AG08396 (cell line): Measurements from ENCODE around the gene PAPPA2.

ENCODE experiments used
- DNase-seq: peaks from one replicate; pipeline ENCODE4 v3.0.0; 2012; ENCODE audit warnings: low spot score, mixed read lengths

PAPPA2 gene

DNA sequence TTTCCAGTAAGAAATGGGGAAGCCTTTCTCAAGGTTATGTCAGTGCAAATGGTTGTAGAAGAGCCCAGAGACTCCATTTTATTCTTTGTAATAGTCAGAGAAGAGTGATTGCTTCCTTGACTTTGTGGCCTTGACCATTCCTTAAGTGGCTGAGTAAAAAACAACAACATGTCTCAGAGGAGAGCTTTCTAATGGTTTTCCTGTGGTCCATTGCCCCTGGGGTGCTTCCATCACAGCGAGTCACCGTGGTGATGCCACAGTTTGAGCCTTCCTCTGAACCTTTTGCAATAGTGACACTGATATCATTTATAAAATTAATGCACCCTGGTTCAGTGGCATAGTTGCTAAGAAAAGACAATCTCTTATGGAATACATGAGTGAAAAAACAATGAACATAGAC, 38.6 kb downstream of the PAPPA2 start:
- no peak for DNase-seq

DNA sequence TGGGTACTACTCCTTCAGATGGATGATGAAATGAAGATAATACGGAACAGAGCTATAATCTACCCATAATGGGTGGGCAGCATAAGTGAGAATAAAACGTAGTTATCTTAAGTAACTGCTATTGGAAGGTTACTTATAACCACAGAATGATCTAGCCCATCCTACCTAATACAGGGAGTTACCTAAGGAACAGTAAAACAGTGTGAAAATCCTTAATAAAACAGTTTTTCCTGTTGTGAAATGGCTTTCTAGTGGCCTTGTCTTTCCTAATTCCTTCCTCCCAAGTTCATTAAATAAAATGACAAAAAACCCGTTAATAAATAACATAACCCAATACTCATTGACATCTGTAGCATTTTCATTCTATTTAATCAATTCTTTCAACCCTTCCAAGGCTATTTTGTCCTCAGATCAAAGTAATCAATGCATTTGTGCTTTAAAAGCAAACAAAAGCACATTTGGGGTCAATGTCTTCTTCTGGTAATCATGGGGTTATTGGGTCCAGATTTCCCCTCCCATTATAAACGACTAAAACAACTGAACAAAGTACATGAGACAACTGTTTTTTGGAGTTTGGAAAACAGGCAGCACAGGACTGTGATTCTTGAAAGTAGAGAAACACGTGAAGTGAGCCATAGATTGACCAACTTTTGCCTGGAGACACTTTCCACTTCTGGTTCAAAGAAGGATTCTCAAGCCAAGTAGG, 42.0 kb downstream of the PAPPA2 start:
- no peak for DNase-seq

DNA sequence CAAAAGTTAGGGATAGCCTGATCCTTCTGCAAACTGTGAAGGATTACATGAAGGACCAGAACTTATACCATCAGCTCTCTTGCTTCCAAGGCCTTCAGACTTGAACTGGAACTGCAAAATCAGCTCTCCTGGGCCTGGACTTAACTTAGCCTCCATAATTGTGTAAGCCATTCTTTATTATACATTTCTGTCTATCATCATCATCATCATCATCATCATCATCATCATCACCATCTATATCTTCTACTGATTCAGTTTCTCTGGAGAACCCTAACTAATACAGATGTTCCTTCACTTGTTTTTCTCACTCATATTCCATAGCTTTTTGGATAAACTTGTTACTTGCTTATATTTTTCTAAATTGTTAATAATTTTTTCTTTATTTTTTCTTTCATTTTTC, 50.0 kb downstream of the PAPPA2 start:
- DNase-seq = no peak

DNA sequence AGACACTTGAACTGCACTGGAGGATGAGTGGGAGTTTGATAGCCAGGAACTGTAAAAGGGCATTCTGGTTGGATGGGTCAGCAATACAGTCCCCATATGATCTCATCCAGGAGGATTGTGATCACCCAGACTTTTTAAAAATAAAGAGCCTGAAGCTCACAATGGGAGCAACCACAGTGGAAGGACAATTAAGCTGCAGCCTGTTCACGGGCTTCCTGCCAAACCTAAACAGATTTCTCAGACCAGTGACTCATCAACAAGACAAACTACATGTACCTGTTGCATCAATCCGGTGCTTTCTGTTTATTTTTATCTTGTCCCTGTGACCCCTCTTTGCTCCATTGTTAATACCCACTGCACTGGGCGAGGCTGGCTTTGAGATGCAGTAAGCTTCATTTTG, 52.3 kb downstream of the PAPPA2 start:
- no peak for DNase-seq

DNA sequence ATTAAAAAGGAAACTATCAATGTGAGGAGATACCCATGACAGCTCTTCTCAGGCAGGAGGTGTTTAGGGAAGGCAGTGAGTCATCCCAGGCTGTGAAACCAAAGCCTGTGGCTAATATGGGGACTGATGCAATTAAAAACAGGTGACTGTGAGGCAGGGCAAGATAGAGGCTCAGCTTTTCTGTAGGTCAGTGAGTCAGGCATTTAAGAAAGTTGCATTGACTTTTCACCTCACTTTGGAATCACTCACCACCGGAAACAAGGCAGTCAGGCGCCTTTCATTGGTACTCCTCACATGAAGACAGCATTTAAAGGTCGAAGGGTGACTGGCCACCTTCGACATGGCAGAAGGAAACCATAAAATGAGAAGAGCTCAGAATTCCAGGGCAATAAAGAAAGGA, 54.5 kb downstream of the PAPPA2 start:
- no peak for DNase-seq

DNA sequence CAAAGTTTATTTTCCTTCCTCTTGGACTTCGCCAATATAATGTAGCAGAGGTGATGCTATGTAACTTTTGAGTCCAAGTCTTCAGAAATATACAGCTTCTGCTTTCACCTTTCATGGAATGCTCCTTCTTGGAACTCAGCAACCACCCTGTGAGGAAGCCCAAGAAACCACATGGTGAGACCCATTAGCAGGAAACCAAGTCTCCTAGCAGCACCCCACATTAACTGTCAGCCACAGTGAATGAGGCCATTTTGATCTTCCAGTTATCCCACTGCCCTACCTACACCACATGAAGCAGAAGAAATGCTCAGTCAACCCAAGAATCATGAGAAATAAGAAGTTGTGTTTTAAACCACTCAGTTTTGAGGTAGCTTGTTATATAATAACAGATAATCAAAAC, 58.2 kb downstream of the PAPPA2 start:
- no peak for DNase-seq

DNA sequence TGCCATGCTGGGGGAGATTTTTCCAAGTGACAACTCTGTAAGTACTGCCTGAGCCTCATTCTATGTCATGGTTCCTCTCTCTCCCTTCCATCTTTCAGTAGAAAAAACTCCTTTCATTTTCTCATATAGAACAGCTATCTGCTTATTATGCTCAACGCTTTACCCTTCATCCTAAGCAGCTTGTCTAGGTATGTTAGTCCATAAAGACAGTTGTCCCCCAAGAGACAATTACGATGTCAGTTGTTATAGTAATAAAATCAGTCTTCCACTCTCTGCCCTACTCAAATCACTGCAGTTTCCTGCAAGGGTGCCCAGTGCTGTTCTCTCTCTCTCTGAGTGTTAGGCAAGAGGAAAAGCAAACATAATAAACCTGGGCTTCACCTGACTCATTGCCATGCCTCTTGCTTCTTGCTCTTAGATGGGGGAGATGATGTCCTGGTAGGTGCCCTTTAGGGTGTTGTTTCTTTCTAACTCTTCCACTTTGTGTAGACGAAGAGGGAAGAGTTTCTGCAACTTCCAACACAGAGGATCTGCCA, 59.4 kb downstream of the PAPPA2 start:
- no peak for DNase-seq

DNA sequence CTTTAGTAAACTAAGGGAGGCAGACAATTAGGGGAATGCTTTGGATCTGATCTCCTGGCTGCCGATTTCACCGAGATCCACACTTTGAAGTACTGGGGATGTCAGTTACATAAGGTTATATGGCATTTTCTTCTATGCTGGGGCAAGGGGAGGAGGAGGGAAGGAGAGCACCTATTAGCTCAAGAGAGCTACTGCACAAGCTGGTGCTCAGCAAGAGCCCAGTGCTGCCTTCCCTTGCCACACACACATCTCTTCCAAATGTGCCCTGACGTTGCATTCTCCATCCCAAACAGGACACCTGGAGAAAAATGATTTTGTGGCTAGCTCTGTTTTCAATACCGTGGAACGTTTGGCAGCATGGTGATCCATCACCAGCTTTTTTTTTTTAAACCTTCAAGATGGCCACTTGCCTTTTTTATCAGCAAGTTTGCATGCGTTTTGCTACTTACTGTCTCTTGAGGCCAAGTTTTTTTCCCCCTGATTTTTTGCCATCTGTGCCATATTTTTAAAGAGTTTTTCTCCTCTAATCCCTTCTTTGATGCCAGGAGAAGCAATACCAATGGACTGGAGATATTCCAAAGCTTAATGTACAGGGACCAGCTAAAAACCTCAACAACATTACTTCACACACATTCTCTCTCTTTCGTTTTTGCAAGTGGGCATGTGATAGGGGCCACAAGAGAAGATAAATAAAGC, 66.6 kb downstream of the PAPPA2 start:
- DNase-seq = no peak

DNA sequence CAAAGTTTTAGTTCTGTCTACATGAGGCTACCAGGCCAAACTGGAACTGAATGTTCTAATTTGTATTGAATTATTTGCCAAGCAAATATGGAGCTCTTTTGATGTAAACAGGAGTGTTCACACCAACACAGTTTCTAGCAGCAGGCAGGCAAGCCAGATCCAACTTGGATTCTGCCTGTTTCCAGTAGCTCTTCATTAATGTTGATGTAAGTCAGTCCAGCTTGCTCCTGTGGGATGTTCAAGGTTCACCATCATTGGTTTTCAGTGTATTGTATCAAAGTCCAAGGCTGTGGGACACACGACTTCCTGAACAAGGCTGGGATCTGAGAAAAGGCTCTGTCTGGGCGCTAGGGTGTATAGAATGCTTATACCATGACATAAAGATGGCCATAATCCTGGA, 68.1 kb downstream of the PAPPA2 start:
- no peak for DNase-seq

DNA sequence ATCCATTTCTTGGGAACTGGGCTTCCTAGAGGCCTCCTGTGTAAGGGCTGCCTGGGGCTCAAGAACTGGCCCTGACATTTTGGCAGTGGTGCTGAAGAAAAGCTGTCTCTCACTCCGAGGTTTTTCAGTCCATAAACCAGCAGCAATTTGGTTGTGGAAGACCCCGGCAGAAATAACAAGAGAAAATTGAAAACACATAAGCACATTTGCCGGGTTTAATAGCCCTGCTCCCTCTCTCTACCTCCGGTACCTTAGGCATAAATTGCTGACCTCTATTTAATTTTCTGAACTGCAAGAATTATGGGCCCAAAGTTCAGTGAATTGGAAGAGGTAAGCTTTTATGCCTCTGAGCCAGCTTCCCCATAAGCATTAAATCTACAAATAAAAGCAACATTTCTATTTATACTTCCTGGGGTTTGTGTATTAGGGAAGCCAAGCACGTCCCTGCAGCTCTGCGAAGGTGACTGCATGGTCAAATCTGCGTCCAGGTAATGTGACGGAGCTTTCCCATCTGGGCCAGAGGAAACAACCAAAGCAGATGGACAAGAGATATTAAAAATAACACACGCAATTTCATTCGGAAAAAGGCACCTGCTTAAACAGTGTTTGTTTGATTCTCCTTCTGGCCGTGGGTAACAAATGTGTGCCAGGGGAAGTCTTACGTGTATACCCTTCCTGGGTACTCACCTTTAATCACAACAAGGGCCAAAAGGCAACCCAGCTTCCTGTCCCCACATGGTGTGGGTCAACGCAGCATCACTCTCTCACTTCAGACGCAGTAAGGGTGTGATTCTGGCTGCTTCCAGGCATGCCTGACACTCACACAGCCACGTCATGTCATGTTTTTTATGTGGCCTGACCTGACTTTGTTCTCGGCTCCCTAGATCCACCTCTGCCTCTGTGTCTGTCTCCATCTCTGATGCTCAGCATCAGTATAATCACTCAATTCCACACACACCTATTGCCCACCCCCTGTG, 69.2 kb downstream of the PAPPA2 start:
- DNase-seq = no peak

DNA sequence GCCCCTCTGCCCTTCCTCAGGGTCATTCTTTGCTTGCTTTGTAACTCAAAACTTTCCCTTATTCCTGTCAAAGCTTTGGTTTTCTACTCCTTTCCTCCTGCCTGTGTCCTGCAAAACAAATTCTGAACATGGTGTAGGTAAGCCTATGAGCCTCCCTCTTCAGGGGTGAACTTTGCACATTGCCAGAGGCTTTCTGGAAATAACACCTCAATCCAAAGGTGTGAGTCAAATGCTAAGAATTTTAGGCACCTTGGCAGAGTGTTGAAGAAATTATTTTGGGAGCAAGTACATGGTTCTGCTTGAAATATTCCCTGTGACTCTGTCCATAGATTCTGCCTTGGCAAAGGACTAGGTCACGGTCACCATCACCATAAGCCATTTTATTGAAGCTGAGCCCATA, 70.0 kb downstream of the PAPPA2 start:
- no peak for DNase-seq

DNA sequence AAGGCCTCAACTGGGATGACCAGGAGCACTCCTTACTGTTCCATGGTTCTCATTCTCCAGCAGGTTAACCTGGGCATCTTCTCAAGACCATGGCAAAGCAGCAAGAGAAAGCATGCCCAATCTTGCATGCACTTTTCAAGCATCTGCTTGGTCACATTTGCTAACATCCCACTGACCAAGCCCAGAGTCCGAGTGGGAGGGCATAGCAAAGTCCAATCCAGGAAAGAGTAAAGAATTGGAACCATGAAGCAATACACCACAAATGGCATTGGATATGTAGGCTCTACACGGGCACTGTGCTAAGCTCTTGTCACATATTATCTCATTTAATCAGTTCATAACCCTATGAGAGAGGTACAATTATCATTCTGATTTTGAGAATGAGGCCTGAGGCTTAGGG, 73.6 kb downstream of the PAPPA2 start:
- DNase-seq = no peak

DNA sequence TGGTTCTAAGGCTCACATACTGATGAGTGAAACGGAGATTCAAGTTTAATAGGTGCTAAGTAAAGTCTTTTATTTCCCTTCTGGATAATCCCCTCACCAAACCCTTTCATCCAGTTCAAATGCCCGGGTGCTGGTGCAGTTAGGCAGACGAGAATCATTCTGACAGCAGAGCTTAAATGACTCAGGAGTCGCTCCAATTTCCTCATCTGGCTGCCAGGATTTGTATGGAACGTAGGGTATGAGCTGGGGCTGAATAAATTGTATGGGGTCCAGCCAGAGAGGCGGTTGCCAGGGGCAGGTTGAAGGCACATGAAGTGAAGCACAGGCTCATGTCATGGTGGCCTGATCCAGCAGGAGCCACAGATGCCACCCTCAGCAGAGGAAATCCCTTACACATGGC, 76.0 kb downstream of the PAPPA2 start:
- no peak for DNase-seq

DNA sequence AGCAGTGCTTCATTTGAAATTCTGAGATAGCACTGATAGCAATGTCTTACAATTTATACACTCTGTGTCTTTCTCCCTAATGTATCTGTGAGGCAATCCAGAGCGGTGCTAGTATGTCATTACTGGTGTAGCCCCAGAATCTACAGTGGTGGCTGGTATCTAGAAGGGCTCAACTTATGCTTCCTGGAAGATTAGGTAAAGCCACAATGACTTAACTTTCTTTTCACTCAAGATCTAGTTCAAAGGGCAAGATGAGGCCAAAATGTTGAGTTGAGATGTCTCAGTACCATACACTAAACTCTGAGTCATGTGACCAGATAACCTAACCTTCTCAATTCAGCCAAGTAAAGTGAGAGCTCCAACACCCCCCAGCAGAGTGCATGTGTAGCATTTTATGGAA, 77.5 kb downstream of the PAPPA2 start:
- no peak for DNase-seq

DNA sequence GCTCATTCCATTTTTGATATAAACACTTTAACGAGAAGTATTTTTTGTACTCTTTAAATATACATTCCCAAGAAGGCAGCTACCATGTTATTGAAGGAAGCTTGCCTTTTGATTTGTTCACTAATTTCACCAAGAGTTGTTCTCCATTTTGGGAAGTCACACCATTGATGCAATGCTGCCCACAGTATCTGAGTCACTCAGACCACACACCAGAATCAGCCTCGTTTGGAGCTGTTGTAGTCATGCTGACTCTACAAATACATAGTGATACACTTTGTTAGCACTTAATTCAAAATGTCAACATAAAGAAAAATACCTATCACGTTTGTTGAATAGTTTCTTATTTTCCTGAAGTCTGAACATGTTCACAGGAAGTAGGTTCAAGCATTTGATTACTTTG, 78.7 kb downstream of the PAPPA2 start:
- no peak for DNase-seq

DNA sequence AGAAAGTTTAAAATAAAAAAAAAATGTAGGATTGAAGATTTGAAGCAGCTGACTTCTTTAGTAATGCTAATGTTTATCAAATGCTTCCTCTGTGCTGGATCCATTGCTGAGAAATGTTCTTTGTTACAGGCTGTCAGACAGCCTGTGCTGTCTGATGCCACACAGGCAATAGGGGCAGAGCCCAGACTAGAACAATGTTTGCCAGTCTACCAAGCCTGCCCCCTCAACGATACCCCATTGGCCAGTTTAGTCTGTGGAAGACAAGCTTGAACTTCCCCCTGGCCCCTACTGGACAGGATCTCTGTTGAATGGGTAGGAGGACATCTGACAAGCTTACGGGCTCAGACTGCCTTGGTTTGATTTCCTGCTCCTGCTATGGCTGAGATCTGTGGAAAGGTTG, 79.4 kb downstream of the PAPPA2 start:
- no peak for DNase-seq

DNA sequence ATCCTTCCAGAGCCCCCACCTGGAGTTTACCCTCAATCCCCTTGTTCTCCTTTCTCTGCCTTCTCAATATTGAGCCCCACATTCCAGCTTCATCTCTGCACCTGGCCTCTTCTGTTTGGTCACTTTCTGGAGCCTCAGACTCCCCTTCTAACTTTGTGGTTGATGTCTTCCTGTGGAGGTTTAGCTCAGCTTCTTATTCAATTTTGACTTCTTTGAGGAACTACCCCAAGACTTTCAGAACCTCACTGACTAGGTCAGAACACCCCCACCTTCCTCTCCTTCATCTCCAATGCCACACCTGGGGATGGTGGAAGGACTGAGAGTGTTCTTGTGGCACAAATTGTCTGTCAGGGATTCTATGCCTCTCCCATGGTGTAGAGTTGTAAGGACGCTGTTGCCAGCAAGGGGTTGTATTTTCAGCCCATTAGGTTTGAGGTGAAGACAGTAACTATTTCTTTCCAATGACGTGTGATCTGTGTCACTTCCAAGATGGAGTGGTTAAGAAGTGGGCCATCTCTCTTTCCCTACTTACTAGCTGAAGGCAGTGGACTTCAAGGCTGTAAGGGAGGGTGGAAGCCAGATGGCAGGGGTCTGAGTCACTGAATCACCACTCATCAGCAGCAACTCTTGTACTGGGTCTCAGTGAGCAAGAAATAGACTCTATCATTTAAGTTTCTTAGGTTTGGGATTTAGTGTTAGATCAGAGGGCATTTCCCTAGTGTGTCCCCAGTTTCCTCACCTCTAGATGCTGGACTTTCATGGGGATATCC, 80.6 kb downstream of the PAPPA2 start:
- DNase-seq = no peak

DNA sequence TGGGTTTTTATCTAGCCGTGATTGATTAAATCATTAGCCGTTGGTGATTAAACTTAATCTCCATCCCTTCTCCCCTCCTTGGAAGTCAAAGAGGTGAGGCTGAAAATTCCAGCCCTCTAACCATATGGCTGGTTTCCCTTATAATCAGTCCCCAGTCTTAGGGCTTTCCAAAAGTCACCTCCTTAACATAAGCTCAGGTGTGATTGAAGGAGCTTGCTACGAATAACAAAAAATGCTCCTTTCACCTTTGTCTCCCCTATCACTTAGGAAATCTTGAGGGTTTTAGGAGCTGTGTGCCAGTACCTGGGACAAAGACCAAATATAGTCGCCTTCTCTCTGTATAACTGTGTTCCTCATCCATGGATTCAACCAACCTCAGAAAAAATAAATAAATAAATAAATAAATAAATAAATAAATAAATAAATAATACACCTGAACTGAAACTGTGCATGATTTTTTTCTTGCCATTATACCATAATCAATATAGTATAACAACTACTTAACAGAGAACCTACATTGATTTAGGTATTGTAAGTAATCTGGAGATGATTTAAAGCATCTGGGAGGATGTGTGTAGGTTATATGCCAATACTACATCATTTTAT, 82.2 kb downstream of the PAPPA2 start:
- no peak for DNase-seq

DNA sequence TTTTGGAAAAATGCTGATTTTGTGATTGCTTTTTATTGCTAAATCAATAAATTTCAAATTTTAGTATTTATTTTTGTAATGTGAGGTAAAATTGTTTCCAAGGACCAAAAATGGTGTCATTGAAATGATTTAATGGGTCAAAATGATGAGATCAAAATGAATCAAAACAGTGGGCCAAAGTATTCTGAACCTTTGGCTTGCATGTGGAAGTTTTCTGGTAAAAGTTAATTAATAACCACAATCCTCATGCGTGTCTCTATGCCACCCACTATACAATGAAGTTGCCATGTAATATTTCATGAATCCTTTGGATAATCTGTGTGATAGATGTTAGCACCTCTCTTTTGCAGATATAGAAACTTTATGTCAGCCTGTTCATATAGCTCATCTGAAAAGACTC, 83.8 kb downstream of the PAPPA2 start:
- no peak for DNase-seq

DNA sequence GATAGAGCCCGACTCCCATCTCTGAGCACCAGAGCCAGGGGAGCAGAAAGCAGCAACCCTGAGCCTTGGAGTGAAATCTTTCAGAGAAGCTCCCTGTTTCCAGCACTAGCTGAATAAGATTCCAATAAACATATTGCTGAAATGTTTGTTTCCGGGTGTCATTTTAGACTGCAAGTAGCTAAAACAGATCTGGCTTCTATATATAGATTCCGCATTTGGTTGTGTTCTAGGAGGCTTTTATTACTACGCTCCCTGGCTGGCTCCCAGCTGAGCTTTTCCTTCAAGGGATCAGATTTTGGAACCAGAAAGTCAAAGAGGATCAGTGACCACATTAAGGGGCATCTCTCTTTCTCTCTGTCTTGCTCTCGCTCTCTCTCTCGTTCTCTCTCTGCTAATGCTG, 88.2 kb downstream of the PAPPA2 start:
- DNase-seq = no peak

DNA sequence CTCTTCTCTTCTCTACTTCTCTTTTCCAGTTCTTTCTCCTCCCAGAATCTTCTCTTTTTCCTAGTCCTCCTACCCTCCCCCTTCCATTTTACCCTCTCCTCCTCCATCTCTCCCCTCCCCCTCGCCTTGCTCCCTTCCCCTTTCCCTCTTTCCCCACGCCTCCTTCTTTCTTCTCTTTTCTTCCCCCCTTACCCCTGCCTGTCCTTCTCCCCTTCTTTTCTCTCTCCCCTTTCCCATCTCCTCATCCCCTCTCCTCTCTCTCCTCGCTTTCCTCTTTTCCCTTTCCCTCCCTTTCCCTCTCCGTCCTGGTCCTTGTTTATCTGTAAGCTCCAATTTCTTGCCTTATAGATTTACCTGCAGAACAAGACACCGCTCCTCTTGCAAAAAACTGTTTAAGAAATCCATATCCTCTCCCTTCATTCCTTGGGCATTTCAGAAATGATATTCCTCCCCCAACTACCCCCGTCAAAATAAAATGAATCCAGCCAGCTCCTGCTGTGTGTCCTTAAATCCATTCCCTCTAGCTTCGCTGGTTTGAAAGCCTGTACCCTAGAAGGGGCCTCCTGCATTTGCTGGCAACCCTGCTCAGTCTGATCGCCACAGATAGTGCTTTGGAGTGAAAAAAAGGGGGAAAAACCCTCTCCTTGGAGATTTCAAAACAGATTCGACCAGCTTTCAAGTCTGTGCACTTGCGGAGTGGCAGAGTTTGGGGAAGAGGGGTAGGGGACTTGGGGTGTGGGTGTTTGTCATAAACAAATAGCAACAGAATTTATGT, 89.4 kb downstream of the PAPPA2 start:
- no peak for DNase-seq
